SK-N-SH treated with all-trans-retinoic acid at 6 μM for 48 hours (cell line): ENCODE data around the gene GPC6.

ENCODE experiments used
- ESRRG ChIP-seq: fragments of 250-450 bp; sonication (Bioruptor Pico); IDR thresholded peaks from 2 replicates; pipeline ENCODE4 v1.6.1; 2021; ENCODE audit warnings: mild to moderate bottlenecking
- GLIS3 ChIP-seq: fragments of 250-450 bp; sonication (Bioruptor Pico); IDR thresholded peaks from 2 replicates; pipeline ENCODE4 v1.5.0; 2020; ENCODE audit warnings: mild to moderate bottlenecking, moderate library complexity
- RARB ChIP-seq: fragments of 250-450 bp; sonication (Bioruptor Pico); IDR thresholded peaks from 2 replicates; pipeline ENCODE4 v1.8.0; 2021; ENCODE audit warnings: mild to moderate bottlenecking, moderate library complexity
- ZNF70 ChIP-seq: fragments of 450-650 bp; formaldehyde crosslinking; IDR thresholded peaks from 2 replicates; pipeline ENCODE4 v1.5.0; 2020; ENCODE audit warnings: mild to moderate bottlenecking, moderate library complexity
- TF ChIP-seq, protein P1 (sequence below): fragments of 250-450 bp; sonication (Bioruptor Pico); IDR thresholded peaks from 2 replicates; pipeline ENCODE4 v1.8.0; 2020; ENCODE audit warnings: mild to moderate bottlenecking, moderate library complexity, borderline replicate concordance
- TF ChIP-seq, protein P2 (sequence below): fragments of 250-450 bp; sonication (Bioruptor Pico); IDR thresholded peaks from 2 replicates; pipeline ENCODE4 v1.5.1; 2021; ENCODE audit warnings: mild to moderate bottlenecking, moderate library complexity

DNA sequence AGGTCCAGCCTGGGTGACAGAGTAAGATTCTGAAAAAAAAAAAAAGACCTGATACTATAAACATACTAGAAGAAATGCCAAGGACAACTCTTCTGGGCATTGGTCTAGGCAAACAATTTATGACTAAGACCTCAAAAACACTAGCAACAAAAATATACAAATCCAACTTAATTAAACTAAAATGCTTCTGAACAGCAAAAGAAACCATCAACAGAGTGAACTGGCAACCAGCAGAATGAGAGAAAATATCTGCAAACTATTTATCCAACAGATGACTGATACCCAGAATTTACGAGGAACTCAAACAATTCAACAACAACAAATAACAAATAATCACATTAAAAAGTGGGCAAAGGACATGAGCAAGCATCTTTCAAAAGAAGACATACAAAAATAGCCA is 26.8 kb upstream of the GPC6 start:
- no peak for TF ChIP-seq GLIS3 (CRISPR knock-in tag)
- TF ChIP-seq, protein P1, sequence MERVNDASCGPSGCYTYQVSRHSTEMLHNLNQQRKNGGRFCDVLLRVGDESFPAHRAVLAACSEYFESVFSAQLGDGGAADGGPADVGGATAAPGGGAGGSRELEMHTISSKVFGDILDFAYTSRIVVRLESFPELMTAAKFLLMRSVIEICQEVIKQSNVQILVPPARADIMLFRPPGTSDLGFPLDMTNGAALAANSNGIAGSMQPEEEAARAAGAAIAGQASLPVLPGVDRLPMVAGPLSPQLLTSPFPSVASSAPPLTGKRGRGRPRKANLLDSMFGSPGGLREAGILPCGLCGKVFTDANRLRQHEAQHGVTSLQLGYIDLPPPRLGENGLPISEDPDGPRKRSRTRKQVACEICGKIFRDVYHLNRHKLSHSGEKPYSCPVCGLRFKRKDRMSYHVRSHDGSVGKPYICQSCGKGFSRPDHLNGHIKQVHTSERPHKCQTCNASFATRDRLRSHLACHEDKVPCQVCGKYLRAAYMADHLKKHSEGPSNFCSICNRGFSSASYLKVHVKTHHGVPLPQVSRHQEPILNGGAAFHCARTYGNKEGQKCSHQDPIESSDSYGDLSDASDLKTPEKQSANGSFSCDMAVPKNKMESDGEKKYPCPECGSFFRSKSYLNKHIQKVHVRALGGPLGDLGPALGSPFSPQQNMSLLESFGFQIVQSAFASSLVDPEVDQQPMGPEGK (CRISPR knock-in tag) = no peak
- TF ChIP-seq, protein P2, sequence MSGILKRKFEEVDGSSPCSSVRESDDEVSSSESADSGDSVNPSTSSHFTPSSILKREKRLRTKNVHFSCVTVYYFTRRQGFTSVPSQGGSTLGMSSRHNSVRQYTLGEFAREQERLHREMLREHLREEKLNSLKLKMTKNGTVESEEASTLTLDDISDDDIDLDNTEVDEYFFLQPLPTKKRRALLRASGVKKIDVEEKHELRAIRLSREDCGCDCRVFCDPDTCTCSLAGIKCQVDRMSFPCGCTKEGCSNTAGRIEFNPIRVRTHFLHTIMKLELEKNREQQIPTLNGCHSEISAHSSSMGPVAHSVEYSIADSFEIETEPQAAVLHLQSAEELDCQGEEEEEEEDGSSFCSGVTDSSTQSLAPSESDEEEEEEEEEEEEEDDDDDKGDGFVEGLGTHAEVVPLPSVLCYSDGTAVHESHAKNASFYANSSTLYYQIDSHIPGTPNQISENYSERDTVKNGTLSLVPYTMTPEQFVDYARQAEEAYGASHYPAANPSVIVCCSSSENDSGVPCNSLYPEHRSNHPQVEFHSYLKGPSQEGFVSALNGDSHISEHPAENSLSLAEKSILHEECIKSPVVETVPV = no peak
- TF ChIP-seq ESRRG (CRISPR knock-in tag) = no peak
- TF ChIP-seq RARB (CRISPR knock-in tag) = no peak
- TF ChIP-seq ZNF70 (CRISPR knock-in tag) = no peak
